Heart left ventricle (tissue), 13 donors: ENCODE data around the gene SIAH2.

ENCODE experiments used
- POLR2A ChIP-seq, 2 donors: fragments of 450-650 bp; IDR thresholded peaks; one replicate each; pipeline ENCODE4 v1.6.1; 2017; ENCODE audit warnings: antibody characterized with exemption in 2 of 2, mild to moderate bottlenecking in 2 of 2, moderate library complexity in 2 of 2
- TF ChIP-seq, protein P1 (sequence below), 12 donors: fragments of 200-600 bp; sonication (generic) in 4 of 12; IDR thresholded peaks; one replicate each; pipeline versions ENCODE4 v1.5.0 to v1.8.0; 2018 to 2022; ENCODE audit warnings: antibody characterized with exemption in 12 of 12, mild to moderate bottlenecking in 5 of 12
- donor health status: ischemic (EF 13 %, LVEDD 7.1; RV severe dilation, severe dysfunction).
- donor health status: DM: no; HTN: yes; CAD: no.
- donor health status: DM: no; HTN: no; CAD: no.
- donor health status: ischemic (EF 25% LVEDD 6.9; RV normal size, moderate dysfunction).
- donor health status: ischemic (EF 25% LVEDD 5.7; RV mildly dilated, moderate dysfunction).
- donor health status: ischemic (EF 35%, LVEDD 5.7; RV mildly dilated, moderate dysfunction).
- donor health status: nonischemic (EF 11% LVEDD 7.7; RV severe dilation, severe dysfunction).
- donor health status: DM: yes; HTN: yes; CAD: no.
- donor health status: PGD.
- donor health status: ischemic (EF 29% LVEDD 5.4; RV normal size, mild dysfunction).
- donor health status: nonischemic (EF 23%, LVEDD 6.1; RV moderate dilation, normal function).

DNA sequence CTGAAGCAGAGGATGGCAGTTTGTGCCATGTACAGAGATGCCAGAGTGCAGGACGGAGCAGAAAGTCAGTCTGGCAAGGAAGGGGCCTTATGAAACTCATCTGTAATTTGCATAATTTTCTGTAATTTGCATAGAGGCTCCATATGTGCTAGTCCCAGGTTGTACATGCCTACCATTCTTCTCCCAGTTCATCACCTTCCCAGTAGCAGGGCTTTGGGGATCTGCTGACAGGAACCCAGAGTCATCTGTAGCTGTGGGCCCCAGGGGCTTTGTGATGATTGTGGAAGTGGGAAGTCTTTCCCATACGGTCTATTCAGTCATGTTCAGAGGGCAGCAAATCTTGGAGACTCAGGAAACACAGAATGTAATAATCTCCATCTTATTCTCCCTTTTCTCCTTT, 42.4 kb upstream of the SIAH2 start:
- no peak for TF ChIP-seq POLR2A (IDR thresholded peaks at IDR 0.05)
- TF ChIP-seq, protein P1, sequence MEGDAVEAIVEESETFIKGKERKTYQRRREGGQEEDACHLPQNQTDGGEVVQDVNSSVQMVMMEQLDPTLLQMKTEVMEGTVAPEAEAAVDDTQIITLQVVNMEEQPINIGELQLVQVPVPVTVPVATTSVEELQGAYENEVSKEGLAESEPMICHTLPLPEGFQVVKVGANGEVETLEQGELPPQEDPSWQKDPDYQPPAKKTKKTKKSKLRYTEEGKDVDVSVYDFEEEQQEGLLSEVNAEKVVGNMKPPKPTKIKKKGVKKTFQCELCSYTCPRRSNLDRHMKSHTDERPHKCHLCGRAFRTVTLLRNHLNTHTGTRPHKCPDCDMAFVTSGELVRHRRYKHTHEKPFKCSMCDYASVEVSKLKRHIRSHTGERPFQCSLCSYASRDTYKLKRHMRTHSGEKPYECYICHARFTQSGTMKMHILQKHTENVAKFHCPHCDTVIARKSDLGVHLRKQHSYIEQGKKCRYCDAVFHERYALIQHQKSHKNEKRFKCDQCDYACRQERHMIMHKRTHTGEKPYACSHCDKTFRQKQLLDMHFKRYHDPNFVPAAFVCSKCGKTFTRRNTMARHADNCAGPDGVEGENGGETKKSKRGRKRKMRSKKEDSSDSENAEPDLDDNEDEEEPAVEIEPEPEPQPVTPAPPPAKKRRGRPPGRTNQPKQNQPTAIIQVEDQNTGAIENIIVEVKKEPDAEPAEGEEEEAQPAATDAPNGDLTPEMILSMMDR (IDR thresholded peaks at IDR 0.05), result no peak
